HG03575 (cell line): ENCODE results near the gene CLEC7A.

Source experiments
- ATAC-seq: cut with Tn5 transposase; IDR thresholded peaks from one replicate; pipeline ENCODE4 v1.9.1; 2021; ENCODE audit not compliant: unreplicated experiment, insufficient number of reproducible peaks, low FRiP score; ENCODE audit errors: extremely low read depth

CLEC7A gene

DNA sequence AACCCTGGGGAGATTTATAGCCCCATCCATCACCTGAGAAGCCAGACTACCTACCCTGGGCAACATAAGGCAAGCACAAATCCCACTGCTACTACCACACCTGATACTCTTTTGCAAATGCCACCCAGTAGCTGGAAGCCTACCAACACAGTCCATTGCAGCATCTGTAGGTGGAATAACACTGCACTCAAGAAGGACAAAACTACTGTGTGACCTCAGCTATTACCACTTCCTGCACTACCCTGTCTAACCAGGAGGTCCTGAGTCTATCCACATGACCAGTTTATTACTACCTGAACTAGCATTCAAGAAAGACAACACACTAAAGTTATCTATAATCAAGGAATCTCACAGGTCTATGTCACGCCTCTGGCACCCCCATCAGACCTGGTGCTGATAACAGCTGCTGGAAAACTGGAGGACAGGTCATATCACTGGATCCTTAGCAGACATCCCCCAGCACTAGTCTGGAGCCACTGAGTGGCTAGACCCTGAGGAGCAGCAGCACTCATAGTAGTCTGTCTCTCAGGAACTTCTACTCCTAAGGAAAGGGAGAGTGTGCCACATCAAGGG lies 28.3 kb downstream of the CLEC7A start:
- no peak for ATAC-seq

GRCh38 chr12:10101042-10101579 lies 28.9 kb downstream of the CLEC7A start:
- no peak for ATAC-seq

GRCh38 chr12:10098791-10099190 lies 31.2 kb downstream of the CLEC7A start, which contains the start of gene CLEC1A:
CLEC1A (minus strand) TSS chr12:10098985; CDS start chr12:10098922, 63 bp downstream.
- no peak for ATAC-seq

DNA sequence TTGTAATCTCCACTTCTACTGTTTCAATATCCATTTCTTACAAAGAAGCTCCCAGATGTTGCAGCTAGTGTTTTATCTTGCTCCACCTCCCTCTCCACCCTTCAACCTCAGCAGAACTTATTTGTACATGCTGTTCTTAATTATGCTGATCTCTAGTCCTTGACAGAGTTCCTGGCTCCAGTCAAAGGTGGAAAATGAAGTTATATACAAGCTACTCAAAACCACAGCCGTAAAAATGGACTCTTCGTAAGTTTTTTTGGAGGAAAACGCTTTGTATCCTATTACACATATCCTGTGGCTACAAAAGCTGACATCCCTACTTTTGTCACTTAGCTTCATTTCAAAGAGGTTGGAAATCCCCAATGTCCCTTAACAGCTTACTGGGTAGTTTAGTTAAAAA lies 32.5 kb downstream of the CLEC7A start:
- no peak for ATAC-seq

GRCh38 chr12:10095971-10096370 lies 34.0 kb downstream of the CLEC7A start:
- no peak for ATAC-seq

DNA sequence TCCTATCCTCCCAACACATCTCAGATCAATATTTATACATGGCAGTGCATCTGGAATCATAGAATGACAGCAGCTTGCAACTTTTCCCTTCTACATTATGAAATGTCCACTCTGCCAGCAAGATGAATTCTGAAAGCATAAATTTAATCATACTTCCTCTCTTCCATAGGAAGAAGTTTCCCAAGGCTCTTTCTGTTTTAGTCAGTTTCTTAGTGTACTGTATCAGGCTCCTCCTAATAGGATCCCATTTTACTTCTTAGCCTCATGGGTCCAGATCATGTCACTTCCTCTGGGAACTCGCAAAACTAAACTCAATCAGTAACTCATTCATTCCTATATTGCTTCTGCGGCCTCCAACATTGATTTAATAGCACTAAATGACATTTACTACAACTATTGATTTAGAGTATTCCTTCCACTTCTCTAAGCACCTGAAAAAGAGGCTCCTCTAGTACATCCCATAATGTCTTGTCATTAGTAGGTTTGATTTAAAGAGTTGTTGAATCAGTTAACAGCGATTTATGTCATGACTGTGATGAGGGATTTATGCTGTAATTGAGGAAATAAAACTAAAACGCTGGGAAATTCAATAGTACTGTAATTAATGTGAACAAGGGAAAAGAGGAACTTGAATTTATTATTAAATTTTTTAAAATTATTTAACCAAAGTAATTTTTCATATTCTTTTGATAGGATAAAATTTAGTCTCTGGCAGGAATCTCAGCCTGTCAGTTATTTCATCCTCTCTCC lies 35.2 kb downstream of the CLEC7A start:
- no peak for ATAC-seq

DNA sequence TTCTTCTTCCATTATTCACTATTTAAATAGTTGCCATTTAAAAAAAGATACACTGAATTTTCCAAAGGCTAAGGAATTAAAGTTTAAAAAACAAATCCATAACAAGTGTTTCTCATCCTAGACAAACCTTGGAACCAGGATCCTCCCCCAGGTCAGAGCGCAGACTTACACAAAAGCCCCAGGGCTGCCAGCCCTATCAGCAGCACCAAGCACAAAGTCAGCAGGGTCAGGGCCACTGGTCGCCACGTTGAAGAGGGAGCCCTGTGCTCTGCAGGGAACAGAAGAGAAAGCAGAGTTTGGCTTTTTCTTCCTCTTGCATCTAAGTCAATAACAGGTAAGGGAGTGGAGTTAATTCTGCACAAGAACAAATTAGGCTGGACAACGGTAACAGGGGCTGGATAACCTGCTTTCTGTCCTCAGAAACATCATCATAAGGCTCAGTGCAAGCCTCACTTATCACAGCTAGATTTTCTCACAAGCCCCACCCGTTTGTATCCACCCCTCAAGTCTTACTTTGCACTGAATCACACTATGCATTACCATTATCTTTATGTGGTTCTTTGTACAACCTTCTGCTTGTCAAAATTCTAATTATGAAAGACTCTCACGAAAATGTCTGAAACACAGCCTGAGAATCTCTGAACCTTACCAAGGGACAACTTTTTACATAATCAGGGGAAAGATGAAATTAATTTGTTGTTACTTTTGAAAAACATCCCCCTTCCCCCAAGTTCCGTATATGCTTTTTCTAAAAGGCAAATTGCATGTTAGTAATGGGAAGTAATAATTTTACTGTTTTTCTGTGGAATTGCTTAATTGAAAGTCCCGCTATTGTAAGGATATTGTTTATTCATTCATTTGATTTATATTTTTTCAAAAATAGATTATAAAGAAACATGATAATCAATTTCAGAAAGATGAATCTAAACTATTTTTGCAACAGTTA lies 40.8 kb downstream of the CLEC7A start:
- ATAC-seq, result no peak

DNA sequence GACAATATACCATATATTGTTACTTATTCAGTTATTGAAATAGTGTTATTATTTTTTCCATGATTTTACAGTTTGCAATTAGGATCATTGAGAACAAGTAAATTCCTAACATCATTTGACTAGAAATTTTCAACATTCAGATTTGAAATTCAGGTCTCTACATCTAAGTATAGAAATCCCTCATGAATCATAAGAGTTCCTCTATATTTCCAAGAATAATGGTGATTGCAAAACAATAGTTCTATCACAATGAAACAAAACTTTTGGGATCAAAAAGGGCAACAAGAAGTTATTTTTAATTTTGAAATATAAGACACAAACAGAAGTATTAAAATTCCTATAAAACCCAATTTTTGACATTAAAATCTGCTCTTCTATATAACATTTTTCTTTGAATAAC lies 42.0 kb downstream of the CLEC7A start:
- no peak for ATAC-seq

- no peak for ATAC-seq
Observed at GRCh38 chr12:10086387-10086786, 43.6 kb downstream of the CLEC7A start.

- ATAC-seq, result no peak
Observed at GRCh38 chr12:10084733-10085132, 45.3 kb downstream of the CLEC7A start.

DNA sequence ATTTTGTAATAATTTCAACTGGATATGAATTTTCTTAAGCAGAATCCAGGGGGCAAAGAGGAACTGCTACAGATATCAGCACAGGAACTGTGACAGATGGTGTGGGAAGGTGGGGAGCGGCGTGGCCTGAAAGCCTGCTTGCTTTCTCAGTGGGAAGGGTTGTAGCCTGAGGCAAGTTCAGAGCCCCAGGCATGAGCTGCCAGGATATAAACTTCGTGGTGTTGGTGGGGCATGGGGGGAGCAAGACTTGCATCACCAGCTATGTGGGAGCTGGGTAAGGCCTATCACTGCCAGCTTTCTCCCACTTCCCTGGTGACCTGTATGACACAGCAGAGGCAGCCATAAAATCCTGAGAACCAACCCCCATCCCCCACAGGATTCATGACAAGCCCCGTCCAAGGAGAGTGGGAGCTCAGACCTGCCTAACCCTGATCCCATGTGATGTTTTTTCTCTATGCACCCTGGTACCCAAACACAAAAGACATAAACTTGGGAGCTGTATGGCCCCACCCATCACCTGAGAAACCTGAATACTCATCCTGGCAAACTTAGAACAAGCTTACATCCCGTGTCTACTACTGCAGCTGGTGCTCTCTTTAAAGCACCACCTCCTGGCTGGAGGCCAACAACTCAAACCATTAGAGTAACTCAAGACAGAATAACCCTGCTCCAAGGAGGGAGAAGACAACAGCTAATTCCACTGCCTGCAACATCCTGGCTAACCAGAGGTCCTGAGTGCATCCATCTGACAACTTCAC lies 47.7 kb downstream of the CLEC7A start:
- ATAC-seq, result no peak

GRCh38 chr12:10075451-10075850 lies 54.5 kb downstream of the CLEC7A start:
- ATAC-seq, result no peak

DNA sequence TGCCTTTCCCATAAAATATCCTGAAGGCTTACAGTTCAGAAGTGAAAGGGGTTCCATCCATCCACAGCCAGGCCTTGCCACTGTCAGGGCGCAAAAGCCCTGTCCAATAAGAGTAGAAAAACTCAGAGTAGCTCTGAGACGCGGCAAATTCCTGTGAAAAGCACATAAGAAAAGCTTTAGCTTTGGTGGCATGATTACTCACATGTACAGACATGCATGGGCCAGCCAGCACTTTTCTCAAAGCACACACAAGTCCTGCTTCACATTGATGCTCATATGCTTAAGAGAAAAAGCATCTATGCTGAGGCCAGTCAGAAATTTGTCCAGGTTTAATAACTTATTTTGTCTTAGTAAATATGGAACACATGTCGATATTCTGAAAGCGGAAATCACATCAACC lies 56.7 kb downstream of the CLEC7A start:
- no peak for ATAC-seq

DNA sequence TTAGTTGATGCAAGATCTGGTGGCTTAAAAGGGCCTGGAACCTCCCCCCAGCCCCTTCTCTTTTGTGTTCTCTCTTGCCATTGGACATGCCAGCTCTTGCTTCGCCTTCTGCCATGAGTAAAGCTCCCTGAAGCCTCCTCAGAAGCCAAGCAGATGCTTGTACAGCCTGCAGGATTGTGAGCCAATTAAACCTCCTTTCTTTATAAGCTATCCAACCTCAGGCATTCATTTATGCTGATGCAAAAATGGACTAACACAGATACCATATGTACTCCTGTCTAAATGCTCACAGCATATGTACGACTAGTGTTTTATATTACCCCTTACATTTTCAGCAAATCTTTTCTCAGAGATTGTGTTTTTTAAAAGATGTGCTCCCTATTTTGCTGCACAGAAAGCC lies 57.9 kb downstream of the CLEC7A start:
- ATAC-seq, result no peak

DNA sequence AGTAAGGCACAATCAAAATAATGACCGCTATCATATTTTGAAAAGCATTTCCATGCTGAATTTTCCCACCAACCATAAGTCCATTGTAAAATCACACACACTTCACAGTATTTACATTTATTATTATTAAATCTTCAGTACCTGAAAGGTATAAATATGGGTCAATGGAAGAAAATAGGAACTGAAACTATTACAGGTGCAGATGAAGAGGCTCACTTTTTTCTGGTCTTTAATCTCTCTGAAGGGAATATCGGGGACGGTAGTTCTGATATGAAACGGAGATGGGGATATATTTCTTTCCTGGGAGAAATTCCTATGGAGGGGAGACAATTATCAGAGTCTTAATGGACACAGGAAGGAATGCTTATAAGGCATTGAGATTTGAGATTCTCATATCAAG lies 59.6 kb downstream of the CLEC7A start:
- no peak for ATAC-seq

GRCh38 chr12:10069976-10070375 lies 60.0 kb downstream of the CLEC7A start:
- no peak for ATAC-seq

- no peak for ATAC-seq
Observed at GRCh38 chr12:10069099-10069498, 60.9 kb downstream of the CLEC7A start.

DNA sequence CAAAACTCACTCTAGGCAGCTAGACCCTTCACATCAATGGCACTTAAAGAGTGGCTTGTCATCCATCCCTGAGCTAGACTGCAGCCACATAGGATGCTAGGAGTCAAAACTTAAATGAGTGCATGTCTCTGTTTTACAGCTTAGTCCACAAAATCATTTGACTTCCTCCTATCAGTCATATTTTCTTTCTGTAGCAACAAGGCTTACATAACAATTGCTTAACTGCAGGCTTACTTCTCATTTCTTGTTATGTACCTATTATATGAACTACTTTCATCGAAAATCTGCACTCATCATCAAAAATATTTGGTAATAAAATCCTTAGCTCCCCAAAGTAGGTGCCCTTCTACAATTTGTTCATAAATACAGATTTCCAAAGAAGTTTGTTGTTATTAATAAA lies 61.4 kb downstream of the CLEC7A start:
- ATAC-seq, result no peak

DNA sequence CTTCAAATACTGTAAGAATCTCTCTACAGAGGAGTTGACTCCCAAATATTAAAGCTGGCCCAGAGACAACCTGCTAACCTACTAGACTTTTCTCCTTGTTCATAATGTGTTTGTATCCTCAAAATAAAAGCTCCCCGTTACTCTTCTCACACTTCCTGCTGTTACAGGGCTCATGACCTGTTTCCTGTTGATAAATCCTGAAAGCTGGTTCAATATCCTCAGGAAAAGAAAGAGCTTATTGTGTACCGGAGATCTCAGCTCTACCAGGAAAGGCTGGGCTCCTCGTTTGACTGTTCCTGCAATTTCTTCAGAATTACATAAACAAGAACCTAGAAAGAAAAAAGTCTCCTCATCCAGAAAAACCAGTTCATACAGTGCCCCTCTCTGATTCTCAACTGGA lies 62.1 kb downstream of the CLEC7A start:
- no peak for ATAC-seq
